ENCODE measurements around the gene MT2A. TPM values are rescaled to one million over a fixed set of nuclear protein-coding genes. Genes with fewer than 3 reads are reported as not detected.
A peak's percentile ranks its signal among the peaks of the same experiment; 100 is the strongest.

The MT2A gene
- total RNA-seq, 2 donors from 2014 or later: 36.4 to 43.4 TPM

- DNase-seq: no peak
- no peaks in the 10 kb centered on the region for H3K9me3 ChIP-seq (ENCODE audit: control insufficient read depth, low read length, poor library complexity, severe bottlenecking)
- peaks cover 2% of the 10 kb centered on the region for H3K4me1 Mint-ChIP-seq
- peak overlapping the region; percentile 1 for H3K27ac Mint-ChIP-seq
- peaks cover 43% of the 10 kb centered on the region for H3K27me3 Mint-ChIP-seq
- no peak overlapping the region for H3K4me3 Mint-ChIP-seq
- H3K36me3 Mint-ChIP-seq (ENCODE audit: low read depth): peaks cover 3% of the 10 kb centered on the region
- no peak for ATAC-seq
Measured at GRCh38 chr16:56583351-56584168, 24.8 kb upstream of the MT2A start.

GRCh38 chr16:56584276-56584675 is 24.1 kb upstream of the MT2A start:
- no peak overlapping the region for H3K27ac Mint-ChIP-seq
- no peak for ATAC-seq
- peaks cover 48% of the 10 kb centered on the region for H3K27me3 Mint-ChIP-seq
- no peak overlapping the region for H3K4me3 Mint-ChIP-seq
- no peak for DNase-seq
- peaks cover 7% of the 10 kb centered on the region for H3K4me1 Mint-ChIP-seq
- H3K9me3 ChIP-seq (ENCODE audit: control insufficient read depth, low read length, poor library complexity, severe bottlenecking): no peaks in the 10 kb centered on the region
- peaks cover 6% of the 10 kb centered on the region for H3K36me3 Mint-ChIP-seq (ENCODE audit: low read depth)

- ATAC-seq: no peak
- DNase-seq: no peak
- H3K27me3 Mint-ChIP-seq: peaks cover 60% of the 10 kb centered on the region
- H3K4me3 Mint-ChIP-seq: peak overlapping the region; percentile 91
- H3K4me1 Mint-ChIP-seq: peaks cover 17% of the 10 kb centered on the region
- H3K36me3 Mint-ChIP-seq (ENCODE audit: low read depth): peaks cover 8% of the 10 kb centered on the region
- H3K27ac Mint-ChIP-seq: no peak overlapping the region
- no peaks in the 10 kb centered on the region for H3K9me3 ChIP-seq (ENCODE audit: control insufficient read depth, low read length, poor library complexity, severe bottlenecking)
Measured at GRCh38 chr16:56588781-56589140, 19.6 kb upstream of the MT2A start.

GRCh38 chr16:56589141-56590039 is 19.0 kb upstream of the MT2A start, which contains the start of gene MT3:
Gene MT3, plus strand, starts transcription at chr16:56589528. Its CDS starts 63 bp downstream, at chr16:56589591.
- H3K4me3 Mint-ChIP-seq: peak within 1 kb of the TSS; percentile 91
- peaks cover 54% of the 10 kb centered on the region for H3K27me3 Mint-ChIP-seq
- DNase-seq (no peak), ATAC-seq (peak; percentile 70)
- peaks cover 8% of the 10 kb centered on the region for H3K36me3 Mint-ChIP-seq (ENCODE audit: low read depth)
- H3K27ac Mint-ChIP-seq: no peak within 1 kb of the TSS
- peaks cover 17% of the 10 kb centered on the region for H3K4me1 Mint-ChIP-seq
- H3K9me3 ChIP-seq (ENCODE audit: control insufficient read depth, low read length, poor library complexity, severe bottlenecking): no peaks in the 10 kb centered on the region

- Mint-ChIP-seq H3K27me3 (peaks cover 45% of the 10 kb centered on the region), H3K27ac (no peak overlapping the region), H3K4me1 (peaks cover 17% of the 10 kb centered on the region), H3K36me3 (ENCODE audit: low read depth) (peaks cover 8% of the 10 kb centered on the region), H3K4me3 (no peak overlapping the region)
- DNase-seq (no peak), ATAC-seq (no peak)
- H3K9me3 ChIP-seq (ENCODE audit: control insufficient read depth, low read length, poor library complexity, severe bottlenecking): no peaks in the 10 kb centered on the region
Measured at GRCh38 chr16:56591377-56592060, 16.9 kb upstream of the MT2A start.

GRCh38 chr16:56593573-56594291 is 14.7 kb upstream of the MT2A start:
- Mint-ChIP-seq H3K27ac (no peak overlapping the region), H3K36me3 (ENCODE audit: low read depth) (peaks cover 4% of the 10 kb centered on the region), H3K4me3 (no peak overlapping the region), H3K27me3 (peaks cover 30% of the 10 kb centered on the region), H3K4me1 (peaks cover 17% of the 10 kb centered on the region)
- ATAC-seq (no peak), DNase-seq (no peak)
- H3K9me3 ChIP-seq (ENCODE audit: control insufficient read depth, low read length, poor library complexity, severe bottlenecking): no peaks in the 10 kb centered on the region

GRCh38 chr16:56594292-56594619 is 14.1 kb upstream of the MT2A start:
- ATAC-seq (no peak), DNase-seq (no peak)

GRCh38 chr16:56600398-56600999 is 7.9 kb upstream of the MT2A start:
- no peak for DNase-seq
- Mint-ChIP-seq H3K27ac (no peak overlapping the region), H3K27me3 (peaks cover 22% of the 10 kb centered on the region), H3K4me3 (no peak overlapping the region), H3K4me1 (peaks cover 9% of the 10 kb centered on the region), H3K36me3 (ENCODE audit: low read depth) (peaks cover 4% of the 10 kb centered on the region)
- no peaks in the 10 kb centered on the region for H3K9me3 ChIP-seq (ENCODE audit: control insufficient read depth, low read length, poor library complexity, severe bottlenecking)
- peak; percentile 71 for ATAC-seq

More at GRCh38 chr16:56594292-56594619, 14.1 kb upstream of the MT2A start:
- Mint-ChIP-seq H3K27ac (no peak overlapping the region), H3K4me3 (no peak overlapping the region), H3K27me3 (peaks cover 26% of the 10 kb centered on the region), H3K4me1 (peaks cover 14% of the 10 kb centered on the region), H3K36me3 (ENCODE audit: low read depth) (peaks cover 2% of the 10 kb centered on the region)
- H3K9me3 ChIP-seq (ENCODE audit: control insufficient read depth, low read length, poor library complexity, severe bottlenecking): no peaks in the 10 kb centered on the region

- Mint-ChIP-seq H3K4me3 (no peak overlapping the region), H3K36me3 (ENCODE audit: low read depth) (peaks cover 4% of the 10 kb centered on the region), H3K27ac (no peak overlapping the region), H3K27me3 (peaks cover 22% of the 10 kb centered on the region), H3K4me1 (peaks cover 9% of the 10 kb centered on the region)
- ATAC-seq (no peak), DNase-seq (no peak)
- H3K9me3 ChIP-seq (ENCODE audit: control insufficient read depth, low read length, poor library complexity, severe bottlenecking): no peaks in the 10 kb centered on the region
Measured at GRCh38 chr16:56601325-56601724, 7.1 kb upstream of the MT2A start.

- DNase-seq (no peak), ATAC-seq (no peak)
- H3K27ac Mint-ChIP-seq: no peak overlapping the region
- no peak overlapping the region for H3K4me3 Mint-ChIP-seq
- no peaks in the 10 kb centered on the region for H3K9me3 ChIP-seq (ENCODE audit: control insufficient read depth, low read length, poor library complexity, severe bottlenecking)
- peaks cover 21% of the 10 kb centered on the region for H3K4me1 Mint-ChIP-seq
- peaks cover 22% of the 10 kb centered on the region for H3K27me3 Mint-ChIP-seq
- peaks cover 4% of the 10 kb centered on the region for H3K36me3 Mint-ChIP-seq (ENCODE audit: low read depth)
Measured at GRCh38 chr16:56603589-56603988, 4.8 kb upstream of the MT2A start.

- peaks cover 33% of the 10 kb centered on the region for H3K4me1 Mint-ChIP-seq
- H3K36me3 Mint-ChIP-seq (ENCODE audit: low read depth): peaks cover 4% of the 10 kb centered on the region
- no peaks in the 10 kb centered on the region for H3K9me3 ChIP-seq (ENCODE audit: control insufficient read depth, low read length, poor library complexity, severe bottlenecking)
- H3K4me3 Mint-ChIP-seq: no peak overlapping the region
- peaks cover 22% of the 10 kb centered on the region for H3K27me3 Mint-ChIP-seq
- ATAC-seq (no peak), DNase-seq (no peak)
- H3K27ac Mint-ChIP-seq: no peak overlapping the region
Measured at GRCh38 chr16:56604966-56605365, 3.4 kb upstream of the MT2A start.

GRCh38 chr16:56605475-56605874 is 2.9 kb upstream of the MT2A start:
- peaks cover 34% of the 10 kb centered on the region for H3K4me1 Mint-ChIP-seq
- peaks cover 16% of the 10 kb centered on the region for H3K27me3 Mint-ChIP-seq
- H3K27ac Mint-ChIP-seq: no peak overlapping the region
- H3K36me3 Mint-ChIP-seq (ENCODE audit: low read depth): peaks cover under 1% of the 10 kb centered on the region
- ATAC-seq (no peak), DNase-seq (no peak)
- H3K9me3 ChIP-seq (ENCODE audit: control insufficient read depth, low read length, poor library complexity, severe bottlenecking): no peaks in the 10 kb centered on the region
- no peak overlapping the region for H3K4me3 Mint-ChIP-seq
